Vagina (tissue), 2 donors: ENCODE measurements around the gene S100P.

Experiments used
- POLR2A ChIP-seq, 2 donors: fragments of 450-650 bp; IDR thresholded peaks; one replicate each; pipeline ENCODE4 v1.6.1; 2017; ENCODE audit warnings: antibody characterized with exemption in 2 of 2, mild to moderate bottlenecking in 2 of 2, moderate library complexity in 2 of 2
- POLR2AphosphoS5 ChIP-seq, 2 donors: sonication (generic); formaldehyde crosslinking; IDR thresholded peaks; one replicate each; pipeline ENCODE4 v1.9.0; 2017; ENCODE audit warnings: antibody characterized with exemption in 2 of 2, mild to moderate bottlenecking in 2 of 2, low read depth in 1 of 2; ENCODE audit not compliant: insufficient read depth in 1 of 2
- TF ChIP-seq, protein P1 (sequence below), 3 experiments: fragments of 450-650 bp in 2 of 3; fragments of 200-600 bp in 1 of 3; sonication (generic) in 1 of 3; IDR thresholded peaks; one replicate each; pipeline ENCODE4 v1.5.1; 2017 to 2019; ENCODE audit warnings: antibody characterized with exemption in 3 of 3, mild to moderate bottlenecking in 2 of 3, moderate library complexity in 2 of 3

- TF ChIP-seq, protein P1, sequence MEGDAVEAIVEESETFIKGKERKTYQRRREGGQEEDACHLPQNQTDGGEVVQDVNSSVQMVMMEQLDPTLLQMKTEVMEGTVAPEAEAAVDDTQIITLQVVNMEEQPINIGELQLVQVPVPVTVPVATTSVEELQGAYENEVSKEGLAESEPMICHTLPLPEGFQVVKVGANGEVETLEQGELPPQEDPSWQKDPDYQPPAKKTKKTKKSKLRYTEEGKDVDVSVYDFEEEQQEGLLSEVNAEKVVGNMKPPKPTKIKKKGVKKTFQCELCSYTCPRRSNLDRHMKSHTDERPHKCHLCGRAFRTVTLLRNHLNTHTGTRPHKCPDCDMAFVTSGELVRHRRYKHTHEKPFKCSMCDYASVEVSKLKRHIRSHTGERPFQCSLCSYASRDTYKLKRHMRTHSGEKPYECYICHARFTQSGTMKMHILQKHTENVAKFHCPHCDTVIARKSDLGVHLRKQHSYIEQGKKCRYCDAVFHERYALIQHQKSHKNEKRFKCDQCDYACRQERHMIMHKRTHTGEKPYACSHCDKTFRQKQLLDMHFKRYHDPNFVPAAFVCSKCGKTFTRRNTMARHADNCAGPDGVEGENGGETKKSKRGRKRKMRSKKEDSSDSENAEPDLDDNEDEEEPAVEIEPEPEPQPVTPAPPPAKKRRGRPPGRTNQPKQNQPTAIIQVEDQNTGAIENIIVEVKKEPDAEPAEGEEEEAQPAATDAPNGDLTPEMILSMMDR (IDR thresholded peaks at IDR 0.05): no peak
- peak in 1 of 2 donors; percentile 12 for TF ChIP-seq POLR2AphosphoS5 (IDR thresholded peaks at IDR 0.05; ENCODE audit: insufficient read depth in 1 of 2, low read depth in 1 of 2)
- no peak for TF ChIP-seq POLR2A (IDR thresholded peaks at IDR 0.05)
These were observed at the start of gene S100P for GRCh38 chr4:6693231-6694176.
